WERI-Rb-1 (cell line): ENCODE results near the gene ADPRM.

Source experiments
- DNase-seq: peaks from one replicate; pipeline ENCODE4 v3.0.0-alpha.2; 2020
- H3K27ac ChIP-seq: fragments of 250-450 bp; sonication (Bioruptor Pico); 2 replicates; pipeline ENCODE4 v1.5.1; 2020; ENCODE audit warnings: mild to moderate bottlenecking, moderate library complexity
- H3K27me3 ChIP-seq: fragments of 250-450 bp; sonication (Bioruptor Pico); 2 replicates; pipeline ENCODE4 v1.5.1; 2021; ENCODE audit warnings: mild to moderate bottlenecking, low read depth, moderate library complexity; ENCODE audit not compliant: insufficient read depth, severe bottlenecking
- H3K36me3 ChIP-seq: fragments of 250-450 bp; sonication (Bioruptor Pico); 2 replicates; pipeline ENCODE4 v1.5.1; 2020; ENCODE audit warnings: mild to moderate bottlenecking, moderate library complexity
- H3K4me3 ChIP-seq: 2 replicates; pipeline ENCODE4 v1.5.1; 2011; ENCODE audit warnings: low read depth, mild to moderate bottlenecking, control low read depth, low read length
- H3K9me3 ChIP-seq: fragments of 250-450 bp; sonication (Bioruptor Pico); 2 replicates; pipeline ENCODE4 v1.5.1; 2021; ENCODE audit warnings: mild to moderate bottlenecking, moderate library complexity; ENCODE audit not compliant: severe bottlenecking
- TF ChIP-seq, protein P1 (sequence below): IDR thresholded peaks from 2 replicates; pipeline ENCODE4 v1.5.1; 2011; ENCODE audit warnings: low read depth, mild to moderate bottlenecking, control low read depth, inconsistent platforms, low read length

ADPRM gene, protein sequence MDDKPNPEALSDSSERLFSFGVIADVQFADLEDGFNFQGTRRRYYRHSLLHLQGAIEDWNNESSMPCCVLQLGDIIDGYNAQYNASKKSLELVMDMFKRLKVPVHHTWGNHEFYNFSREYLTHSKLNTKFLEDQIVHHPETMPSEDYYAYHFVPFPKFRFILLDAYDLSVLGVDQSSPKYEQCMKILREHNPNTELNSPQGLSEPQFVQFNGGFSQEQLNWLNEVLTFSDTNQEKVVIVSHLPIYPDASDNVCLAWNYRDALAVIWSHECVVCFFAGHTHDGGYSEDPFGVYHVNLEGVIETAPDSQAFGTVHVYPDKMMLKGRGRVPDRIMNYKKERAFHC

DNA sequence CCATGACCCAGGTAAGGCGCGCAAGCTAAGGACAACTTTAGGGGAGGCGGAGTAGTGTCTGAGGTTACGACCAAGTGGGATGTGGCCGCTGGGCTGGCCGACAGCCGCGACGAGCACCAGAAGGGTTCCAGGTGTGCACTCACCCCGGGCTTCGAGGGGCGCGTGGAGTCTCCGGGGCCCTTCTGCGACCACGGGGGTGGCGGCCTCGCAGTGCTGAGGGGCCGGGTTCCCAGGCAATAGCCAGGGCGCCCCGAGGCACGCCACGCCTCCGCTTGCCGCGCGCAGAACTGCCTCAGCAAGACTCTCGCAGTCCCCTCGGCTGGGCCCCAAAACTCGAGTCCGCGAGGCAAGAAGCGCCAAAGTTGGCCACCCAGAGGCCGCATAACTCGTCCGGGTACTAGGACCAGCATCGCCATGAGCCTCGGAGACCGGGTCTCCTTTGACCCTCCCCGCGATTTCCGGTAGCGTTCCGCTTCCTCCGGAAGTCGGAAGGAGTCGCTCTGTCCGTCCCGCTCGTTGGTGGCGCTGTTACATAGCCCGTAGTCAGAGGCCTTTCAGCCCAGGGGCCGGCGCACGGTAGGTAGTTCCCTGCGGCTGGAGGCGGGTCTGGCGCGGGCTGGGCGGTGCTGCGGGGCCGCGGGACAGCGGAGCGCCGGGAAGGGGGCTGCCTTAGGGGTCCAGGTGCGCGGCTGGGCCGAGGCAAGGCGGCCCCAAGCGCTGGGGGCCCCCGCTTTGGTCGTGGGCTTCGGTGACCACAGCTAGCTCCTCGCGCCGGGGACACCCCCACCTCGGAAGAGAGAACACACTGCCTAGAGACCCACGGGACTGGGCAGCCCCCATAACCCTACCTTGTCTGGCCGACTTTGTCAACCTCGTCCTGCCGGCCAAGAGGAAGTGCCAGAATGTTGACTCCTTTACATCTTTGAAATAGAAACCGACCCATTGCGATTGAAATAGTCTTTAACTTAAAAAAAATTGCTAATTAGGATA lies at the start of gene ADPRM, which contains the start of gene SCO1:
Gene ADPRM (plus strand): TSS at position 503 of the 990 bp plus-strand sequence. CDS start 7,333 bp downstream, outside the sequence.
Gene SCO1 (minus strand): TSS at position 442 of the 990 bp plus-strand sequence. CDS start 26 bp downstream, at position 416.
- Histone ChIP-seq H3K4me3 (peak within 1 kb of the TSS; percentile 87), H3K27ac (peak within 1 kb of the TSS; percentile 83), H3K36me3 (peaks cover 25% of the 10 kb centered on the region), H3K9me3 (no peaks in the 10 kb centered on the region), H3K27me3 (no peaks in the 10 kb centered on the region)
- TF ChIP-seq, protein P1, sequence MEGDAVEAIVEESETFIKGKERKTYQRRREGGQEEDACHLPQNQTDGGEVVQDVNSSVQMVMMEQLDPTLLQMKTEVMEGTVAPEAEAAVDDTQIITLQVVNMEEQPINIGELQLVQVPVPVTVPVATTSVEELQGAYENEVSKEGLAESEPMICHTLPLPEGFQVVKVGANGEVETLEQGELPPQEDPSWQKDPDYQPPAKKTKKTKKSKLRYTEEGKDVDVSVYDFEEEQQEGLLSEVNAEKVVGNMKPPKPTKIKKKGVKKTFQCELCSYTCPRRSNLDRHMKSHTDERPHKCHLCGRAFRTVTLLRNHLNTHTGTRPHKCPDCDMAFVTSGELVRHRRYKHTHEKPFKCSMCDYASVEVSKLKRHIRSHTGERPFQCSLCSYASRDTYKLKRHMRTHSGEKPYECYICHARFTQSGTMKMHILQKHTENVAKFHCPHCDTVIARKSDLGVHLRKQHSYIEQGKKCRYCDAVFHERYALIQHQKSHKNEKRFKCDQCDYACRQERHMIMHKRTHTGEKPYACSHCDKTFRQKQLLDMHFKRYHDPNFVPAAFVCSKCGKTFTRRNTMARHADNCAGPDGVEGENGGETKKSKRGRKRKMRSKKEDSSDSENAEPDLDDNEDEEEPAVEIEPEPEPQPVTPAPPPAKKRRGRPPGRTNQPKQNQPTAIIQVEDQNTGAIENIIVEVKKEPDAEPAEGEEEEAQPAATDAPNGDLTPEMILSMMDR: peak; percentile 59
- DNase-seq: peak; percentile 94

DNA sequence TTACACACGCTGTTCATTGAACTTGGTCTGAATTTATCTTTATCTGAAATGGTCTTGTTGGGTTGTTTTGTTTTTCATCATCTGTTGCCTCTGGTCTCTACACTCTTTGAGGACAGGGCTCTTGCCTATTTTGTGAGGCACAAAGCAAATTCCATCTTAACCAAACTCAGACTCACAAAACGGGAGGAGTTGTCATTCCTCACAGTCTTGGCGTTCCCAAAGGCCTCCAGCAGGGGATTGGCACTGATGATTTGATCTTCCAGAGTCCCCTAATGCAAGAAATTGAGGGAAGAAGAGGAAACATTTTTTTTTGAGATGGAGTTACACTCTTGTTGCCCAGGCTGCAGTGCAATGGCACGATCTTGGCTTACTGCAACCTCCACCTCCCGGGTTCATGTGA lies 49.0 kb upstream of the ADPRM start:
- Histone ChIP-seq H3K27me3 (no peaks in the 10 kb centered on the region), H3K9me3 (no peaks in the 10 kb centered on the region), H3K4me3 (no peak overlapping the region), H3K27ac (no peak overlapping the region), H3K36me3 (no peaks in the 10 kb centered on the region)
- TF ChIP-seq, protein P1: no peak
- no peak for DNase-seq

DNA sequence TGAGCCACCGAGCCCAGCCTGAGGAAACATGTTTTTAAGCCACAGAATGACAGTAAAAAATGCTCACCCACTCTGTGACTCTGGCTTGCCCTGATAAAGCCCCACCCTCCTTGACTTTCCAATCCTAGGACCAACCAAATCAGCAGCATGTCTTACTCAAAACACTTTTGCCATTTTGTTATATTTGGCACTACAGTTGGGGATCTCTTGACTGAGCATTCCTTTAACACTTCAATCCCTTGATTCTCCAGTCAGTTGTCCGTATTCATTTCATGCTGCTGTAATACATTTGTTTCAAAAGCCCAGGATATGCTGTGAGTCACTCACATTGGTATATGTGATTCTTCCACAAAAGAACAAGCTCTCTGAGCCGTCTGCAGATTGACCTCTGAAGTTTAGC lies 48.4 kb upstream of the ADPRM start:
- no peak overlapping the region for H3K27ac ChIP-seq
- DNase-seq: no peak
- H3K4me3 ChIP-seq: no peak overlapping the region
- no peaks in the 10 kb centered on the region for H3K9me3 ChIP-seq
- no peaks in the 10 kb centered on the region for H3K36me3 ChIP-seq
- no peaks in the 10 kb centered on the region for H3K27me3 ChIP-seq
- TF ChIP-seq, protein P1: no peak

DNA sequence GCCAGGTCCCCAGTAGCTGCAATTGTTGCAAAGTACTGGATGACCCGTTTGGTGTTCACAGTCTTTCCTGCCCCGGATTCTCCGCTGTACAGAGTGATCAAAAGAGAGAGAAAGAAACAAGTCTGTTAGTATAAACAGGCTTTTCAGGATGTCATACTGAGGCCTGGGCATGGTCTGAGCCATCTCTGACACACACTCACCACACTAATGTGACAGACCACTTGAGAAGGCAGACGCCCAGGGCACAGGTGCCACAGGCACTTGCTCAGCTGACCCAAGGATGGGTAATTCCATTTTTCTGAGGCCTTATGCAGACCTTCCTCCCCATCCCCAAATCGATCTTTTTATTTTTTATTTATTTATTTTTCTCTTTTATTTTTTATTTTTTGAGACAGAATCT lies 47.8 kb upstream of the ADPRM start:
- DNase-seq: no peak
- H3K27ac ChIP-seq: no peak overlapping the region
- H3K27me3 ChIP-seq: no peaks in the 10 kb centered on the region
- no peak overlapping the region for H3K4me3 ChIP-seq
- no peaks in the 10 kb centered on the region for H3K9me3 ChIP-seq
- no peaks in the 10 kb centered on the region for H3K36me3 ChIP-seq
- TF ChIP-seq, protein P1: no peak

DNA sequence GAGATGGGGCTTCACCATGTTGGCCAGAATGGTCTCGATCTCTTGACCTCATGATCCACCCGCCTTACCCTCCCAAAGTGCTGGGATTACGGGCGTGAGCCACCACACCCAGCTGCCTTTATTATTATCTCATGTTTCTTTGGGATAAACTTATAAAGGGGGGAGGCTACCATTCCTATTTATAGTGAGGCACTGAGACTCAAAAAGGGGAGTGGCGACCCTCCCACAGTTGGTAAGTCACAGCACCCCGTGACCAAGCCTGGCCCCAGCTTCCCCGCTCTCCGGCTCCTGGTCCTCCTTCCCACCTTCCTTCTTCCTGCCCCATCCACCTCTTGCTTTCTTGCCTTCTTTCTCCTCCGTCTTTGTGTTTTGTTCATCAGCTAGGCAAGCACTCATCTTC lies 45.5 kb upstream of the ADPRM start:
- no peak for DNase-seq
- Histone ChIP-seq H3K9me3 (no peaks in the 10 kb centered on the region), H3K4me3 (no peak overlapping the region), H3K36me3 (no peaks in the 10 kb centered on the region), H3K27ac (no peak overlapping the region), H3K27me3 (no peaks in the 10 kb centered on the region)
- TF ChIP-seq, protein P1: no peak
